Cardiac muscle cell (in vitro differentiated cells and primary cell): ENCODE results near the gene RAD50. TPM values are rescaled to one million over a fixed set of nuclear protein-coding genes. Genes with fewer than 3 reads are reported as not detected.

ENCODE experiments used
- DNase-seq, 2 donors: peaks; one replicate each; pipeline versions ENCODE4 v3.0.0 to v3.0.0-alpha.2; 2010 to 2017; ENCODE audit warnings: low read depth in 1 of 2, low spot score in 1 of 2
- H3K27ac ChIP-seq: fragments of 200-600 bp; sonication (generic); 2 replicates; pipeline ENCODE4 v1.5.1; 2016
- H3K27me3 ChIP-seq: fragments of 200-600 bp; sonication (generic); 2 replicates; pipeline ENCODE4 v1.6.0; 2016; ENCODE audit warnings: control low read depth
- H3K36me3 ChIP-seq: fragments of 200-600 bp; sonication (generic); 2 replicates; pipeline ENCODE4 v1.5.1; 2016; ENCODE audit warnings: control low read depth
- H3K4me1 ChIP-seq: fragments of 200-600 bp; sonication (generic); 2 replicates; pipeline ENCODE4 v1.8.1; 2017; ENCODE audit warnings: low read depth, mild to moderate bottlenecking, mixed run types
- H3K4me3 ChIP-seq: fragments of 200-600 bp; sonication (generic); 2 replicates; pipeline ENCODE4 v1.5.1; 2016; ENCODE audit warnings: mild to moderate bottlenecking
- H3K9me3 ChIP-seq: fragments of 200-600 bp; sonication (generic); 2 replicates; pipeline ENCODE4 v1.5.1; 2017; ENCODE audit warnings: low read depth, mild to moderate bottlenecking, control low read depth
- polyA plus RNA-seq: library from polyadenylated mRNA; unstranded; fragments of >200 nt; fragmentation: Nextera tagmentation; extraction: Ambion mirVana; gene quantifications from 2 replicates; pipeline ENCODE4 v1.2.1, GENCODE V29; 2016
- total RNA-seq: library from RNA; depleted of rRNA; stranded (reverse); fragments of >200 nt; gene quantifications from 2 replicates; pipeline ENCODE4 v1.2.3, GENCODE V29; 2016
- TF ChIP-seq, protein P1 (sequence below): IDR thresholded peaks from 2 replicates; pipeline ENCODE4 v1.5.1; 2012; ENCODE audit warnings: low read depth, mild to moderate bottlenecking, low read length

RAD50 gene
- total and polyA plus RNA-seq, 2 experiments from 2014 or later: 13.4 to 27.3 TPM

DNA sequence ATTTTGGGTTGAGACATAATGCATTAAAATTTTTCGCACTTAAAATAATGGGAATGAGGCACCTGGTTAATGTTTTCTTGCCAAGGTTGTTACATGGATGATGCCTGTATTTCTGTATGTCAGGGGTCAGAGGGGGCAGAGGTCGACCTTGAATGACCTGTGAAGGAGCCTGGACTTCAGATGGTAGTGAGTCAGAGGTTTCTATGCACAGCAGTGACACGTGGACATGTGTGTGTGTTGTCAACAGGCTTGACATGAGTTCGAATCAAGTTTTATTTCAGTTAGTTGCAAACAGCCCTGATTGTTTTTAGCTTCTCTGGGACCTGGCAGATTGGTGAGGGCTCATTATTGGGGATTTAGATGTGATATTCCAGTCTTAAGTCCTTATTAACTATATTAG is 17.1 kb upstream of the RAD50 start:
- DNase-seq: no peak
- Histone ChIP-seq H3K27ac (no peak overlapping the region), H3K4me1 (no peaks in the 10 kb centered on the region), H3K9me3 (no peaks in the 10 kb centered on the region), H3K36me3 (no peaks in the 10 kb centered on the region), H3K27me3 (peaks cover 13% of the 10 kb centered on the region), H3K4me3 (no peak overlapping the region)
- TF ChIP-seq, protein P1, sequence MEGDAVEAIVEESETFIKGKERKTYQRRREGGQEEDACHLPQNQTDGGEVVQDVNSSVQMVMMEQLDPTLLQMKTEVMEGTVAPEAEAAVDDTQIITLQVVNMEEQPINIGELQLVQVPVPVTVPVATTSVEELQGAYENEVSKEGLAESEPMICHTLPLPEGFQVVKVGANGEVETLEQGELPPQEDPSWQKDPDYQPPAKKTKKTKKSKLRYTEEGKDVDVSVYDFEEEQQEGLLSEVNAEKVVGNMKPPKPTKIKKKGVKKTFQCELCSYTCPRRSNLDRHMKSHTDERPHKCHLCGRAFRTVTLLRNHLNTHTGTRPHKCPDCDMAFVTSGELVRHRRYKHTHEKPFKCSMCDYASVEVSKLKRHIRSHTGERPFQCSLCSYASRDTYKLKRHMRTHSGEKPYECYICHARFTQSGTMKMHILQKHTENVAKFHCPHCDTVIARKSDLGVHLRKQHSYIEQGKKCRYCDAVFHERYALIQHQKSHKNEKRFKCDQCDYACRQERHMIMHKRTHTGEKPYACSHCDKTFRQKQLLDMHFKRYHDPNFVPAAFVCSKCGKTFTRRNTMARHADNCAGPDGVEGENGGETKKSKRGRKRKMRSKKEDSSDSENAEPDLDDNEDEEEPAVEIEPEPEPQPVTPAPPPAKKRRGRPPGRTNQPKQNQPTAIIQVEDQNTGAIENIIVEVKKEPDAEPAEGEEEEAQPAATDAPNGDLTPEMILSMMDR: no peak

- H3K27me3 ChIP-seq: peaks cover 8% of the 10 kb centered on the region
- TF ChIP-seq, protein P1: no peak
- H3K36me3 ChIP-seq: no peaks in the 10 kb centered on the region
- no peak overlapping the region for H3K27ac ChIP-seq
- DNase-seq: no peak
- no peaks in the 10 kb centered on the region for H3K4me1 ChIP-seq
- H3K9me3 ChIP-seq: no peaks in the 10 kb centered on the region
- no peak overlapping the region for H3K4me3 ChIP-seq
These were observed 16.6 kb upstream of the RAD50 start for GRCh38 chr5:132540149-132540548.

DNA sequence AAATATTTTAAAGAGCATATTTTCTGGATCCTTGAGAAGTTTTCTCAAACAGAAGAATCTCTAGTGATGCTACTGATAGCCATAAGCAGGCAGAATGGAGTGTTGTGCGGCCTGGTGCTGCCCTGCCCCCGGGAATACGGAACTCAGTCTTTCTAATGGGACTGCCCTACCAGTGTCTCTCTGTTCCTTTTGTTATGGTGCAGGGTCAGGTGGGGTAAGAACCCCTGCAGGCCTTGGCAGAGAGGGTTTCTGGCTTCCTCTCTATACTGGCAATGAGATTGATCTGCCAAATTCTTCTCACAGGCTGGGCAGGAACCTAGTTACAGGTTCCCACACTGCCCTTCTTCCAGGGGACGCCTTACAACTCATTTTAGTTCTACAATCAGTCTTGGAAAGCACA is 16.0 kb upstream of the RAD50 start:
- Histone ChIP-seq H3K4me1 (no peaks in the 10 kb centered on the region), H3K36me3 (no peaks in the 10 kb centered on the region), H3K27me3 (peaks cover 6% of the 10 kb centered on the region), H3K27ac (no peak overlapping the region), H3K4me3 (no peak overlapping the region), H3K9me3 (no peaks in the 10 kb centered on the region)
- no peak for DNase-seq
- TF ChIP-seq, protein P1: no peak

DNA sequence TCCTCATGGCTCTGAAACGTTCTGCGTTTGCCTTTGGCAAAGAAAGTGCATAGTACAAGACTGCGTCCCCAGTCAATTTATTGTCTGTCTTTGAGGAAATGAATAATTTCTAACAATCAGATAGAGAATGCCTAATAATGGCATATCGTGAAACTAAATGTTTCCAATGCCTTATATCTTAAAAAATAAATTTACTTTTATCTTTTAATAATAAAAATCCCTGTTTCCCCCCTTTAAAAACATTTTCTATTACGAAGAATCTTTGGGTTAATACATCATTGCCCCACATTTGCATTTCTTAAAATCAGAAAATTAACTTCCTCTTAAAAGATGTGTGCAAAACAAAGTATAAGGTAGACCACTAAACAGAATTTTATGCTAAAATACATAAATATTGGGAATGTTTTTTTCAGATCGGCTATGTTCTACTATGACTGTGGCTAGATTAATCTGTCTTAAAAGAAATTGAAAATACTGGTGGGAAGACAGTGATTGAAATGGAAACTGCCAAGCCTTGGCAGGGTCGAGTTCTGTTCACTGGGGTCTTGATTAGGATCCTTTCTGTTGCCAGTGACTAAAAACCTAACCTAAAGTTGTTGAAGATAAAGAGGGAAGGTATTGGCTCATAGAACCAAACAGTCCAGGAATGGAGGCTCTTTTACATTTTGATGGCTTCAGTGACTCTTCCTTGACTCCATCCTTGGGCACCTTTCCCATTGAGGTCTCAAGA is 13.1 kb upstream of the RAD50 start, which contains the start of gene IL5:
Gene IL5, minus strand, starts transcription at position 51 of the 730 bp plus-strand sequence. Its CDS starts 44 bp downstream, at position 7.
- no peak for DNase-seq
- Histone ChIP-seq H3K4me1 (no peaks in the 10 kb centered on the region), H3K9me3 (no peaks in the 10 kb centered on the region), H3K4me3 (no peak within 1 kb of the TSS), H3K36me3 (no peaks in the 10 kb centered on the region), H3K27me3 (peaks cover 4% of the 10 kb centered on the region), H3K27ac (no peak within 1 kb of the TSS)
- TF ChIP-seq, protein P1: no peak

- Histone ChIP-seq H3K27me3 (peaks cover 4% of the 10 kb centered on the region), H3K36me3 (no peaks in the 10 kb centered on the region), H3K4me1 (no peaks in the 10 kb centered on the region), H3K4me3 (no peak overlapping the region), H3K27ac (no peak overlapping the region), H3K9me3 (no peaks in the 10 kb centered on the region)
- DNase-seq: no peak
- TF ChIP-seq, protein P1: no peak
These were observed 10.7 kb upstream of the RAD50 start for GRCh38 chr5:132546108-132546507.
